ENCODE results near the gene C1orf226. TPM values are rescaled to one million over a fixed set of nuclear protein-coding genes. Genes with fewer than 3 reads are reported as not detected.

The C1orf226 gene
- total RNA-seq, 1 donor from 2014 or later, result not detected

Other genes starting within 250 kb of the C1orf226 start
- gene SPATA46, start 4.9 kb upstream of the C1orf226 start, total RNA-seq, result not detected in 2 replicates
- 0.10 TPM in 1 of 2 replicates, not detected in the other for gene SH2D1B, start 30.4 kb downstream of the C1orf226 start, total RNA-seq
- gene UHMK1, start 116.1 kb downstream of the C1orf226 start, total RNA-seq, result 59.6 and 61.6 TPM in 2 replicates
- gene UAP1, start 180.0 kb downstream of the C1orf226 start, total RNA-seq, result 42.6 and 43.2 TPM in 2 replicates

All from activated T-helper 1 cell treated with anti-CD3 and anti-CD28 coated beads, Interleukin-12 subunit alpha, Interleukin-12 subunit beta, Interleukin-2, Interleukin-4 antibody, amounts not matched to agents 30 ng/mL and 10 ng/mL and 1 ng/mL, durations not matched to agents 14 hours and 24 hours and 36 hours (primary cell).